CD14-positive monocyte (primary cell): Measurements from ENCODE around the gene PPP1R16B. TPM values are rescaled to one million over a fixed set of nuclear protein-coding genes. Genes with fewer than 3 reads are reported as not detected.

Experiments
- DNase-seq, 3 donors: peaks; one replicate each; pipeline ENCODE4 v3.0.0-alpha.2; 2011 to 2022
- H2AFZ ChIP-seq: 2 replicates; pipeline ENCODE4 v1.6.0; 2012; ENCODE audit warnings: mild to moderate bottlenecking, low read depth, low read length, inconsistent platforms; ENCODE audit not compliant: insufficient read depth, poor library complexity, severe bottlenecking
- H3K27ac ChIP-seq, 2 donors: 1 replicate in 1 of 2; 2 replicates in 1 of 2; pipeline ENCODE4 v1.5.1; 2012 to 2013; ENCODE audit warnings: low read length in 2 of 2, control low read depth in 1 of 2, inconsistent platforms in 1 of 2, low read depth in 1 of 2, mild to moderate bottlenecking in 1 of 2
- H3K27me3 ChIP-seq, 2 donors: one replicate each; pipeline versions ENCODE4 v1.6.0 to v1.6.1; 2011 to 2013; ENCODE audit warnings: low read length in 2 of 2; ENCODE audit not compliant: control insufficient read depth in 2 of 2, insufficient read depth in 2 of 2
- H3K36me3 ChIP-seq, 2 donors: replicated peaks in 1 of 2; 1 replicate in 1 of 2; 2 replicates in 1 of 2; pipeline versions ENCODE4 v1.5.1 to v1.6.1; 2012 to 2013; ENCODE audit warnings: low read length in 2 of 2, control low read depth in 1 of 2, inconsistent platforms in 1 of 2, mild to moderate bottlenecking in 1 of 2; ENCODE audit not compliant: insufficient read depth in 2 of 2, control insufficient read depth in 1 of 2
- H3K4me1 ChIP-seq, 2 donors: 1 replicate in 1 of 2; 2 replicates in 1 of 2; pipeline versions ENCODE4 v1.5.1 to v1.6.1; 2012 to 2013; ENCODE audit warnings: low read length in 2 of 2, control low read depth in 1 of 2, inconsistent platforms in 1 of 2, mild to moderate bottlenecking in 1 of 2, moderate library complexity in 1 of 2; ENCODE audit not compliant: insufficient read depth in 2 of 2, control insufficient read depth in 1 of 2
- H3K4me2 ChIP-seq: replicated peaks from 2 replicates; pipeline ENCODE3; 2012; ENCODE audit warnings: low read length, moderate library complexity, mild to moderate bottlenecking; ENCODE audit not compliant: poor library complexity, severe bottlenecking; ENCODE audit errors: extremely low read depth
- H3K4me3 ChIP-seq, 3 experiments: fragments of 200-600 bp in 1 of 3; sonication (generic) in 1 of 3; replicated peaks in 1 of 3; 1 replicate in 2 of 3; 2 replicates in 1 of 3; pipeline ENCODE4 v1.5.1; 2011 to 2013; ENCODE audit warnings: low read length in 3 of 3, mild to moderate bottlenecking in 3 of 3, control low read depth in 2 of 3, low read depth in 2 of 3, inconsistent platforms in 1 of 3, moderate library complexity in 1 of 3
- H3K79me2 ChIP-seq: 2 replicates; pipeline ENCODE4 v1.6.0; 2012; ENCODE audit warnings: mild to moderate bottlenecking, control low read depth, inconsistent platforms, low read length, moderate library complexity; ENCODE audit not compliant: insufficient read depth
- H3K9ac ChIP-seq: 2 replicates; pipeline ENCODE4 v1.6.0; 2017; ENCODE audit warnings: low read length, mild to moderate bottlenecking; ENCODE audit not compliant: insufficient read depth, poor library complexity, severe bottlenecking
- H3K9me3 ChIP-seq, 2 donors: replicated peaks in 1 of 2; 1 replicate in 1 of 2; 2 replicates in 1 of 2; pipeline versions ENCODE4 v1.5.1 to v1.6.1; 2012 to 2013; ENCODE audit warnings: low read length in 2 of 2, control low read depth in 1 of 2; ENCODE audit not compliant: control insufficient read depth in 1 of 2, insufficient read depth in 1 of 2
- H4K20me1 ChIP-seq: 2 replicates; pipeline ENCODE4 v1.6.0; 2012; ENCODE audit warnings: mild to moderate bottlenecking, low read length, control low read depth, moderate library complexity; ENCODE audit not compliant: insufficient read depth
- H3K27ac Mint-ChIP-seq, 7 donors: one replicate each; pipeline ENCODE4 v1.8.0; 2020; ENCODE audit warnings: mild to moderate bottlenecking in 7 of 7, mixed read lengths in 7 of 7, moderate library complexity in 6 of 7, inconsistent platforms in 2 of 7
- H3K27me3 Mint-ChIP-seq, 3 donors: one replicate each; pipeline ENCODE4 v1.8.0; 2021 to 2022; ENCODE audit warnings: low read depth in 3 of 3, mild to moderate bottlenecking in 3 of 3, mixed read lengths in 3 of 3, moderate library complexity in 3 of 3, inconsistent platforms in 1 of 3
- H3K36me3 Mint-ChIP-seq, 2 donors: one replicate each; pipeline ENCODE4 v1.8.0; 2020; ENCODE audit warnings: mixed read lengths in 2 of 2, inconsistent platforms in 1 of 2, mild to moderate bottlenecking in 1 of 2
- H3K4me1 Mint-ChIP-seq: one replicate; pipeline ENCODE4 v1.8.0; 2020; ENCODE audit warnings: mild to moderate bottlenecking, mixed read lengths
- H3K4me3 Mint-ChIP-seq, 2 donors: one replicate each; pipeline ENCODE4 v1.8.0; 2020; ENCODE audit warnings: mild to moderate bottlenecking in 2 of 2, mixed read lengths in 2 of 2, moderate library complexity in 1 of 2
- H3K9me3 Mint-ChIP-seq, 7 donors: one replicate each; pipeline ENCODE4 v1.8.0; 2020 to 2022; ENCODE audit warnings: mixed read lengths in 7 of 7, mild to moderate bottlenecking in 6 of 7, moderate library complexity in 6 of 7, inconsistent platforms in 2 of 7
- WGBS: methylation state at CpG from one replicate; pipeline ENCODE4 v1.1.5; 2013; ENCODE audit warnings: missing lambda C conversion rate; ENCODE audit not compliant: insufficient coverage; 5-methylcytosine and 5-hydroxymethylcytosine counted together
- intact Hi-C, 2 donors: fragments of 100-400 bp; cut with micrococcal nuclease; formaldehyde crosslinking; loops; one replicate each; pipeline versions ENCODE4 v1.15.0 to v1.15.1; 2023
- polyA plus RNA-seq, 3 donors: library from polyadenylated mRNA; depleted of rRNA in 1 of 3; unstranded in 2 of 3; stranded (reverse) in 1 of 3; fragments of 300-500 nt in 2 of 3; fragments of >200 nt in 1 of 3; fragmentation: Illumina TruSeq in 2 of 3; gene quantifications; 1 replicate in 2 of 3; 2 replicates in 1 of 3; pipeline ENCODE4 v1.2.3, GENCODE V29; 2012 to 2021
- TF ChIP-seq, protein P1 (sequence below): fragments of 200-600 bp; IDR thresholded peaks from one replicate; pipeline ENCODE4 v1.8.0; 2022; ENCODE audit warnings: antibody characterized with exemption, mild to moderate bottlenecking

The PPP1R16B gene
- polyA plus RNA-seq, 3 donors = 1.1 to 4.4 (median 1.4) TPM

DNA sequence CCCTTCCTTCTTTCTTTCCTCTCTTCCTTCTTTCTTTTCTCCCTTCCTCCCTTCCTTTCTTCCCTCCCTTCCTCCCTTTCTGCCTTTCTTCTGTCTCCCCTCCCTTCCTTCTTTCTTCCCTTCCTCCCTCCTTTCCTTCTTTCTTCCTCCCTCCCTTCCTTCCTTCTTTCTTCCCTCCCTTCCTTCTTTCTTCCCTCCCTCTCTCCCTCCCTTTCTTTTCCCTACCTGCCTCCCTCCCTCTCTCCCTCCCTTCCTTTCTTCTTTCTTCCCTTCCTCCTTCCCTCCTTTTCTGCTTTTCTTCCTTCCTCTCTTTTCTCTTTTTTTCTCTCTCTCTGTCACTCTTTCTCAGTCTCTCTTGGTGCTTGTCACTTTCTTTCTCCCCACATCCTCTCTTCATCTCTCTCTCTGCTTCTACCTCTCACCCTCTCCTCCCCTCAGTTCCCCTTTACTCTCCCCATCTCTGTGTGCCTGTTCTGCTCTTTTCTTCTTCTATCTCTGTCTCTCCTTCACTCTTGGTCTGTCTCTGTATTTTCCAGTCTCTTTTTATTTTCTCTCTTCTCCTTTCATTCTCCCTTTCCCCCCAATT, 90.6 kb downstream of the PPP1R16B start:
- Histone ChIP-seq H2AFZ (no peak overlapping the region), H3K4me2 (no peak overlapping the region), H3K36me3 (peaks cover 0 to 15% of the 10 kb centered on the region in 2 donors), H3K9ac (no peak overlapping the region), H3K79me2 (no peaks in the 10 kb centered on the region), H3K27ac (no peak overlapping the region), H3K27me3 (no peaks in the 10 kb centered on the region), H3K9me3 (no peaks in the 10 kb centered on the region), H3K4me3 (no peak overlapping the region), H3K4me1 (no peaks in the 10 kb centered on the region), H4K20me1 (no peaks in the 10 kb centered on the region)
- Mint-ChIP-seq H3K4me3 (no peak overlapping the region), H3K27ac (peak overlapping the region in 2 of 7 donors; percentile 3 to 42), H3K36me3 (peaks cover 0 to 27% of the 10 kb centered on the region in 2 donors), H3K9me3 (peaks cover 0 to 4% (median 3%) of the 10 kb centered on the region in 7 donors), H3K27me3 (peaks cover 0 to 9% (median 2%) of the 10 kb centered on the region in 3 donors), H3K4me1 (peaks cover 8% of the 10 kb centered on the region)
- TF ChIP-seq, protein P1, sequence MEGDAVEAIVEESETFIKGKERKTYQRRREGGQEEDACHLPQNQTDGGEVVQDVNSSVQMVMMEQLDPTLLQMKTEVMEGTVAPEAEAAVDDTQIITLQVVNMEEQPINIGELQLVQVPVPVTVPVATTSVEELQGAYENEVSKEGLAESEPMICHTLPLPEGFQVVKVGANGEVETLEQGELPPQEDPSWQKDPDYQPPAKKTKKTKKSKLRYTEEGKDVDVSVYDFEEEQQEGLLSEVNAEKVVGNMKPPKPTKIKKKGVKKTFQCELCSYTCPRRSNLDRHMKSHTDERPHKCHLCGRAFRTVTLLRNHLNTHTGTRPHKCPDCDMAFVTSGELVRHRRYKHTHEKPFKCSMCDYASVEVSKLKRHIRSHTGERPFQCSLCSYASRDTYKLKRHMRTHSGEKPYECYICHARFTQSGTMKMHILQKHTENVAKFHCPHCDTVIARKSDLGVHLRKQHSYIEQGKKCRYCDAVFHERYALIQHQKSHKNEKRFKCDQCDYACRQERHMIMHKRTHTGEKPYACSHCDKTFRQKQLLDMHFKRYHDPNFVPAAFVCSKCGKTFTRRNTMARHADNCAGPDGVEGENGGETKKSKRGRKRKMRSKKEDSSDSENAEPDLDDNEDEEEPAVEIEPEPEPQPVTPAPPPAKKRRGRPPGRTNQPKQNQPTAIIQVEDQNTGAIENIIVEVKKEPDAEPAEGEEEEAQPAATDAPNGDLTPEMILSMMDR = no peak
- DNase-seq = no peak
- intact Hi-C loops = loop anchor here in 1 of 2 donors (10.0 kb wide), 1 partner anchor 91 kb away; the partner anchor contains the start of gene PPP1R16B

DNA sequence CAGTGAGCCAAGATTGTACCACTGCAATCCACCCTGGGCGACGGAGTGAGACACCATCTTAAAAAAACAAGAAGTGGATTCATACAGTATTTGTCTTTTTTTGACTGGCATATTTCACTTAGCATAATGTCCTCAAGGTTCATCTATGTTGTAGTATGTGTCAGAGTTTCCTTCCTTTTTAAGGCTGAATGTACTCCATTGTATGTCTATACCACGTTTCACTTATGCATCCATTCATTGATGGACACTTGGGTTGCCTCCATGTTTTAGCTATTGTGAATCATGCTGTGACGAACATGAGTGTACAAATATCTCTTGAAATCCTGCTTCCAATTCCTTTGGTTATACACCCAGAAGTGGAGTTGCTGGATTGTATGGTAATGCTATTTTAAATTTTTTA, 91.8 kb downstream of the PPP1R16B start:
- H3K27me3 Mint-ChIP-seq = peaks cover 0 to 7% (median 2%) of the 10 kb centered on the region in 3 donors
- no peaks in the 10 kb centered on the region for H3K4me1 ChIP-seq
- no peak overlapping the region for H3K27ac Mint-ChIP-seq
- H2AFZ ChIP-seq = no peak overlapping the region
- H3K9ac ChIP-seq = no peak overlapping the region
- H3K4me2 ChIP-seq = no peak overlapping the region
- WGBS = no CpG with 5 or more reads among the region's 4 CpGs
- no peak overlapping the region for H3K4me3 Mint-ChIP-seq
- H4K20me1 ChIP-seq = no peaks in the 10 kb centered on the region
- H3K4me1 Mint-ChIP-seq = peaks cover 8% of the 10 kb centered on the region
- peaks cover 0 to 27% of the 10 kb centered on the region in 2 donors for H3K36me3 ChIP-seq
- no peaks in the 10 kb centered on the region for H3K9me3 ChIP-seq
- H3K36me3 Mint-ChIP-seq = peaks cover 5 to 34% of the 10 kb centered on the region in 2 donors
- H3K9me3 Mint-ChIP-seq = peaks cover 0 to 4% (median 3%) of the 10 kb centered on the region in 7 donors
- no peak overlapping the region for H3K27ac ChIP-seq
- intact Hi-C loops = loop anchor here in 1 of 2 donors (10.0 kb wide), 1 partner anchor 92 kb away; the partner anchor contains the start of gene PPP1R16B
- H3K4me3 ChIP-seq = no peak overlapping the region
- TF ChIP-seq, protein P1 = no peak
- no peak for DNase-seq
- H3K27me3 ChIP-seq = no peaks in the 10 kb centered on the region
- no peaks in the 10 kb centered on the region for H3K79me2 ChIP-seq
